Measurements from ENCODE around the gene FAM216A. TPM values are rescaled to one million over a fixed set of nuclear protein-coding genes. Genes with fewer than 3 reads are reported as not detected.
"Not testable (repeated sequence)": the region's sequence is repeated elsewhere in the genome, so short reads cannot be mapped to it uniquely, and the experiment has no call there.

FAM216A gene
- total and polyA plus RNA-seq, 8 donors: 0.37 to 2.8 (median 1.2) TPM

- no peak overlapping the region for H3K4me3 ChIP-seq
- 83 to 91% methylated on average over 4 of the region's 4 CpGs for WGBS, 2 donors
- no peaks in the 10 kb centered on the region for H3K4me1 ChIP-seq
- ATAC-seq: no peak
- peaks cover 0 to 9% (median 0%) of the 10 kb centered on the region in 3 donors for H3K36me3 ChIP-seq
- no peaks in the 10 kb centered on the region for H3K27me3 ChIP-seq
- no peak for DNase-seq
- FAIRE-seq: no peak
- intact Hi-C loops (cut with DNase I): no loop called here
- no peaks in the 10 kb centered on the region for H3K9me3 ChIP-seq
- H3K27ac ChIP-seq: no peak overlapping the region
- TF ChIP-seq CTCF (IDR thresholded peaks at IDR 0.05): no peak
Measured at GRCh38 chr12:110458756-110459155, 9.9 kb upstream of the FAM216A start.

GRCh38 chr12:110461189-110461588 lies 7.5 kb upstream of the FAM216A start:
- H3K27me3 ChIP-seq; H3K4me1 ChIP-seq; H3K4me3 ChIP-seq; H3K27ac ChIP-seq; intact Hi-C loops (cut with DNase I); FAIRE-seq; H3K9me3 ChIP-seq; ATAC-seq; H3K36me3 ChIP-seq; DNase-seq: not testable (repeated sequence)
- WGBS, 2 donors: 83 to 88% methylated on average over 5 of the region's 5 CpGs

GRCh38 chr12:110465024-110465423 lies 3.6 kb upstream of the FAM216A start:
- no peak overlapping the region for H3K4me3 ChIP-seq
- no peak overlapping the region for H3K27ac ChIP-seq
- no peak for TF ChIP-seq CTCF (IDR thresholded peaks at IDR 0.05)
- no peaks in the 10 kb centered on the region for H3K9me3 ChIP-seq
- no peaks in the 10 kb centered on the region for H3K36me3 ChIP-seq
- DNase-seq: no peak
- 86 to 100% methylated on average over 2 of the region's 2 CpGs for WGBS, 2 donors
- no peak for FAIRE-seq
- ATAC-seq: no peak
- intact Hi-C loops (cut with DNase I): no loop called here
- H3K4me1 ChIP-seq: peaks cover 7 to 11% (median 7%) of the 10 kb centered on the region in 3 donors
- no peaks in the 10 kb centered on the region for H3K27me3 ChIP-seq

- DNase-seq; H3K9me3 ChIP-seq; H3K27me3 ChIP-seq; H3K36me3 ChIP-seq; intact Hi-C loops (cut with DNase I); ATAC-seq; H3K27ac ChIP-seq; H3K4me3 ChIP-seq; FAIRE-seq: not testable (repeated sequence)
- H3K4me1 ChIP-seq: peaks cover 7 to 11% (median 7%) of the 10 kb centered on the region in 3 donors
- 82 to 89% methylated on average over 11 of the region's 11 CpGs for WGBS, 2 donors
Measured at GRCh38 chr12:110465765-110466164, 2.9 kb upstream of the FAM216A start.

- Histone ChIP-seq H3K4me3 (peak overlapping the region in 1 of 4 donors; percentile 76), H3K27ac (no peak overlapping the region), H3K9me3 (no peaks in the 10 kb centered on the region), H3K4me1 (peaks cover 7 to 11% (median 7%) of the 10 kb centered on the region in 3 donors), H3K36me3 (no peaks in the 10 kb centered on the region), H3K27me3 (no peaks in the 10 kb centered on the region)
- FAIRE-seq (no peak), ATAC-seq (no peak), DNase-seq (no peak)
- 45 to 60% methylated on average over 5 of the region's 5 CpGs for WGBS, 2 donors
- intact Hi-C loops (cut with DNase I): no loop called here
- TF ChIP-seq CTCF (IDR thresholded peaks at IDR 0.05): no peak
Measured at GRCh38 chr12:110466791-110467190, 1.9 kb upstream of the FAM216A start.

GRCh38 chr12:110467847-110468213 lies 815 bp upstream of the FAM216A start:
- Histone ChIP-seq H3K9me3 (no peaks in the 10 kb centered on the region), H3K4me3 (peak overlapping the region; percentile 49 to 76 (median 67)), H3K36me3 (no peaks in the 10 kb centered on the region), H3K4me1 (peaks cover 7 to 11% (median 7%) of the 10 kb centered on the region in 3 donors), H3K27me3 (no peaks in the 10 kb centered on the region), H3K27ac (peak overlapping the region; percentile 53 to 88 (median 78))
- intact Hi-C loops (cut with DNase I): no loop called here
- DNase-seq: no peak
- TF ChIP-seq CTCF (IDR thresholded peaks at IDR 0.05): no peak
- ATAC-seq: no peak
- WGBS, 2 donors: 0% methylated on average over 15 of the region's 15 CpGs
- FAIRE-seq: no peak
